ENCODE measurements around the gene SH3BP5.

The SH3BP5 gene

DNA sequence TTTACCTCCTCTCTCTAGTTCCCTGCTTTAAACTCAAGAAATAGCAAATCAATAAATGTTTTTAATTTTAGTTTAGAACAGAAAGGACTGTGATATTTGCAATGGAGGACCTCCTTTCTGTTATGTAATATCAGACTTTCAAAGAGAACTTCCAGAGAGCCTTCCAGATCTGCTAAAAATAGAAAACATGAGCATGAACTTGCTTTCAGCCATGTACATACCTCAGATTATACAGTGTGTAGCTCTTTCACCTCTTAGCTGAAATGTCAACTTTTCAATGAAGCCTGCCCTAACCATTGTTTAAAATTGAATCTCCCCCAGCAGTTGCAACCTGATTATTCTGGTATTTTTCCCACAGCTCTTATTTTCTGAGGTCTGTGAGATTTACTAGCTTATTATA lies 113.7 kb downstream of the SH3BP5 start:
- no peak overlapping the region for H3K4me3 ChIP-seq (ENCODE audit: low read depth, low read length)
- in situ Hi-C loops (cut with HindIII; ENCODE audit: low pct_ligation_motif_present, low sequenced_read_pairs), result no loop called here
- H3K27ac ChIP-seq, result no peak overlapping the region
- TF ChIP-seq, protein P1, sequence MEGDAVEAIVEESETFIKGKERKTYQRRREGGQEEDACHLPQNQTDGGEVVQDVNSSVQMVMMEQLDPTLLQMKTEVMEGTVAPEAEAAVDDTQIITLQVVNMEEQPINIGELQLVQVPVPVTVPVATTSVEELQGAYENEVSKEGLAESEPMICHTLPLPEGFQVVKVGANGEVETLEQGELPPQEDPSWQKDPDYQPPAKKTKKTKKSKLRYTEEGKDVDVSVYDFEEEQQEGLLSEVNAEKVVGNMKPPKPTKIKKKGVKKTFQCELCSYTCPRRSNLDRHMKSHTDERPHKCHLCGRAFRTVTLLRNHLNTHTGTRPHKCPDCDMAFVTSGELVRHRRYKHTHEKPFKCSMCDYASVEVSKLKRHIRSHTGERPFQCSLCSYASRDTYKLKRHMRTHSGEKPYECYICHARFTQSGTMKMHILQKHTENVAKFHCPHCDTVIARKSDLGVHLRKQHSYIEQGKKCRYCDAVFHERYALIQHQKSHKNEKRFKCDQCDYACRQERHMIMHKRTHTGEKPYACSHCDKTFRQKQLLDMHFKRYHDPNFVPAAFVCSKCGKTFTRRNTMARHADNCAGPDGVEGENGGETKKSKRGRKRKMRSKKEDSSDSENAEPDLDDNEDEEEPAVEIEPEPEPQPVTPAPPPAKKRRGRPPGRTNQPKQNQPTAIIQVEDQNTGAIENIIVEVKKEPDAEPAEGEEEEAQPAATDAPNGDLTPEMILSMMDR (IDR thresholded peaks at IDR 0.05; ENCODE audit: low read depth, low read length, missing control alignments), result no peak
- H3K36me3 ChIP-seq (replicated peaks), result peaks cover 61% of the 10 kb centered on the region
- H3K27me3 ChIP-seq (replicated peaks), result no peaks in the 10 kb centered on the region
- DNase-seq, result no peak

DNA sequence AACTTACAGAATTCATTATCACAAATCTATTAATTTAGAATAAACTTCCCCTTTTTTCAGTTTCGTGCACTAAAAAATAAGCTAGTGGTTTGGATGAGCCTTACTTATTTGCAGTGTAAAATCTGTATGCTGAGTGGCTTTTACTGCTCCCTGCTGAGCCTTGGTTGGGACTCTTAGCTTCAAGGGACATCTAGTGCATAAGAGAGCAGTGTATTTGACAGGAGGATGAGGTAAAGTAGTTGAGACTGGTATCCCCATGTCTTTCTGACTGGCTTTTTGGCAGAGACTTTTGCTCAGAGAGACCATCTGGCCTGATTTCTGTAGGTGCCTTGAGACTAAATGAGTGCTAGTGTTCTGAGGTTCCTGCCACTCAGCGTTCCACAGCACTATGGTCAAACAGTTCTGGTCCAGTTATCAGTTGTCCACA lies 114.5 kb downstream of the SH3BP5 start:
- DNase-seq, result no peak
- Histone ChIP-seq H3K27ac (no peak overlapping the region), H3K27me3 (replicated peaks) (no peaks in the 10 kb centered on the region), H3K4me3 (ENCODE audit: low read depth, low read length) (no peak overlapping the region), H3K36me3 (replicated peaks) (peaks cover 59% of the 10 kb centered on the region)
- TF ChIP-seq, protein P1 (IDR thresholded peaks at IDR 0.05; ENCODE audit: low read depth, low read length, missing control alignments), result no peak
- in situ Hi-C loops (cut with HindIII; ENCODE audit: low pct_ligation_motif_present, low sequenced_read_pairs), result no loop called here

DNA sequence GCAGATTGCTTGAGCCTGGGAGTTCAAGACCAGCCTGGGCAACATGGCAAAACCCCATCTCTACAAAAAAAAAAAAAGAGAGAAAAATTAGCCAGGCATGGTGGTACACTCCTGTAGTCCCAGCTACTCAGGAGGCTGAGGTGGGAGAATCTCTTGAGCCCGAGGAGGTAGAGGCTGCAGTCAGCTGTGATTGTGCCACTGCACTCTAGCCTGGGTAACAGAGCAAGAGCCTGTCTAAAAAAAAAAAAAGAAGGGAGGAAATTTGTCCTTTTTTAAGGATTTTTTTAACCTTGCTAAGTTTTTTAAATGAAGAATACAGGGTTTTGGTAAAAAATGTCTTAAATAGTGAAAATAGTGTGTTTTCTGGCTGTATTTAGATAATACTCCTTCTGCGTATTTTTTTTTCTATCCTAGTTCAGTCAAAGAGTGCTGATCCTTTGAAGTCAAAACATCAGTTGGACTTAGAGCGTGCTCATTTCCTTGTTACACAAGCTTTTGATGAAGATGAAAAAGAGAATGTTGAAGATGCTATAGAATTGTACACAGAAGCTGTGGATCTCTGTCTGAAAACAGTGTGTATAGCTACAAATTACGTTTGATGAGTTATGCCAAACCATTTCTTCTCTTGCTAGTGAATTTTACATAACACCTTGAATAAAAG lies 115.2 kb downstream of the SH3BP5 start:
- H3K4me3 ChIP-seq (ENCODE audit: low read depth, low read length), result no peak overlapping the region
- TF ChIP-seq, protein P1 (IDR thresholded peaks at IDR 0.05; ENCODE audit: low read depth, low read length, missing control alignments), result no peak
- DNase-seq, result no peak
- H3K27me3 ChIP-seq (replicated peaks), result no peaks in the 10 kb centered on the region
- in situ Hi-C loops (cut with HindIII; ENCODE audit: low pct_ligation_motif_present, low sequenced_read_pairs), result no loop called here
- H3K36me3 ChIP-seq (replicated peaks), result peaks cover 57% of the 10 kb centered on the region
- H3K27ac ChIP-seq, result no peak overlapping the region

DNA sequence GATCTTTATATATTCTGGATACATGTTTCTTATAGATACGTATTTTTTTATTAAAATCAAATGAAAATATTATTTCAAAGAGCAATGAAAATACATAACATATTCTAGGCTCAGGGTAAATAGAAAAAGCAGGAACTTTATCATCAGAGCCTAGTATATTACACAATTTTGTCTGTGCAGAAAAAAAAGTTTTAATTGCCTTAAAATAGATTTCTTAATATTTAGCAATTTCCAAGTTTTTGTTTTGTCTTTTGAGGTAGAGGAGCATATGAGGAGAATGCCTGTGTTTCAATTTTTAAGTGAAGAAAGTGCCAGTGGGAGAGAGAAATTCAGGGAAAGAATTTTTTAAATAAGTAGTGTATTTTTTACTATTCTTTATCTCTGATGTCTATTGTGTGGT lies 115.9 kb downstream of the SH3BP5 start:
- TF ChIP-seq, protein P1 (IDR thresholded peaks at IDR 0.05; ENCODE audit: low read depth, low read length, missing control alignments), result no peak
- in situ Hi-C loops (cut with HindIII; ENCODE audit: low pct_ligation_motif_present, low sequenced_read_pairs), result no loop called here
- Histone ChIP-seq H3K36me3 (replicated peaks) (peaks cover 55% of the 10 kb centered on the region), H3K27ac (no peak overlapping the region), H3K27me3 (replicated peaks) (no peaks in the 10 kb centered on the region), H3K4me3 (ENCODE audit: low read depth, low read length) (no peak overlapping the region)
- DNase-seq, result no peak

DNA sequence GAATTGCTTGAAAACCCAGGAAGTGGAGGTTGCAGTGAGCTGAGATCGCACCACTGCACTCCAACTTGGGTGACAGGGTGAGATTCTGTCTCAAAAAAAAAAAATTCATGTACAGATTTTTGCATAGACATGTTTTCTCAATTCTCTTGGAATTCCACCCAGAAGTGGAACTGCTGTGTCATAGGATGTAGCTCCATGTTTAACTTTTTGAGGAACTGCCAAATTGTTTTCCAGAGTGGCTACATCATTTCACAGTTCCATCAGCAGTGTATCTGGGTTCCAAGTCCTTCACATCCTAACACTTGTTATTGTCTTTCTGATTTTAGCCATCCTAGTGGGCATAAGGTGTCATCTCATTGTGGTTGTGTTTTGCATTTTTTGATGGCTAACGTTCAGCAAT lies 116.4 kb downstream of the SH3BP5 start:
- DNase-seq, result no peak
- Histone ChIP-seq H3K27me3 (replicated peaks) (no peaks in the 10 kb centered on the region), H3K27ac (no peak overlapping the region), H3K36me3 (replicated peaks) (peaks cover 52% of the 10 kb centered on the region), H3K4me3 (ENCODE audit: low read depth, low read length) (no peak overlapping the region)
- in situ Hi-C loops (cut with HindIII; ENCODE audit: low pct_ligation_motif_present, low sequenced_read_pairs), result no loop called here
- TF ChIP-seq, protein P1 (IDR thresholded peaks at IDR 0.05; ENCODE audit: low read depth, low read length, missing control alignments), result no peak

DNA sequence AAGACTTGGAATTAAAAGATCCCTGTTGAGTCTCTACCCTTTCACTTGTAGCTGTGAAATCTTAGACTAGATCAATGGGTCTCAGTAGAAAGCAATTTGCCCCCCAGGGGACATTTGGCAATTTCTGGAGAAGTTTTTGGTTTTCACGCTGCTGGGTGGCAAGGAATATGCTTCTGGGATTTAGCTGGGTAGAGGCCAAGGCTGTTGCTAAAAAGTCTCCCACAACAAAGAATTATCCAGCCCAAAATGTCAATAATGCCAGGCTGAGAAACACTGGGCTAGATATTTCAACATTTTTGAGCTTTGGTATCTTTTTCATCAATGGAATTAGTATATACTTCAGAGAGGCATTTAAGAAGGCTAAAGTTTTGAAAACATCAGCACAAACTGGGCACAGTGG lies 117.6 kb downstream of the SH3BP5 start:
- in situ Hi-C loops (cut with HindIII; ENCODE audit: low pct_ligation_motif_present, low sequenced_read_pairs), result no loop called here
- H3K4me3 ChIP-seq (ENCODE audit: low read depth, low read length), result no peak overlapping the region
- H3K27ac ChIP-seq, result no peak overlapping the region
- TF ChIP-seq, protein P1 (IDR thresholded peaks at IDR 0.05; ENCODE audit: low read depth, low read length, missing control alignments), result no peak
- H3K27me3 ChIP-seq (replicated peaks), result no peaks in the 10 kb centered on the region
- H3K36me3 ChIP-seq (replicated peaks), result peaks cover 43% of the 10 kb centered on the region
- DNase-seq, result no peak
